Tibial nerve (tissue), 4 donors: ENCODE data around the gene GHDC. TPM values are rescaled to one million over a fixed set of nuclear protein-coding genes. Genes with fewer than 3 reads are reported as not detected.

Source experiments
- DNase-seq, 2 donors: peaks; one replicate each; pipeline ENCODE4 v3.0.0-alpha.2; 2019; ENCODE audit warnings: low spot score in 2 of 2
- H3K27ac ChIP-seq, 4 donors: fragments of 200-600 bp; sonication (generic) in 3 of 4; one replicate each; pipeline ENCODE4 v1.5.1; 2017 to 2019; ENCODE audit warnings: mild to moderate bottlenecking in 1 of 4
- H3K27me3 ChIP-seq, 2 donors: fragments of 200-600 bp; sonication (generic) in 1 of 2; one replicate each; pipeline versions ENCODE4 v1.5.1 to v1.6.0; 2017 to 2019
- H3K36me3 ChIP-seq, 3 donors: fragments of 200-600 bp; sonication (generic); one replicate each; pipeline ENCODE4 v1.5.1; 2018 to 2019
- H3K4me1 ChIP-seq, 4 donors: fragments of 200-600 bp; sonication (generic) in 3 of 4; one replicate each; pipeline ENCODE4 v1.5.1; 2017 to 2019
- H3K4me3 ChIP-seq, 4 donors: fragments of 200-600 bp; sonication (generic) in 3 of 4; one replicate each; pipeline ENCODE4 v1.5.1; 2017 to 2019; ENCODE audit warnings: mild to moderate bottlenecking in 1 of 4, moderate library complexity in 1 of 4
- H3K9me3 ChIP-seq, 4 donors: fragments of 200-600 bp; sonication (generic) in 3 of 4; one replicate each; pipeline ENCODE4 v1.5.1; 2017 to 2019
- CTCF ChIP-seq, 5 experiments: fragments of 200-600 bp in 3 of 5; fragments of 450-650 bp in 2 of 5; sonication (generic) in 3 of 5; IDR thresholded peaks; one replicate each; pipeline ENCODE4 v1.5.1; 2016 to 2019; ENCODE audit warnings: antibody characterized with exemption in 5 of 5, mild to moderate bottlenecking in 3 of 5, moderate library complexity in 2 of 5
- EP300 ChIP-seq, 2 donors: sonication (generic); formaldehyde crosslinking; IDR thresholded peaks; one replicate each; pipeline ENCODE4 v1.6.1; 2017; ENCODE audit warnings: antibody characterized with exemption in 2 of 2, mild to moderate bottlenecking in 1 of 2
- POLR2A ChIP-seq, 2 donors: fragments of 450-650 bp; IDR thresholded peaks; one replicate each; pipeline ENCODE4 v1.6.1; 2017; ENCODE audit warnings: antibody characterized with exemption in 2 of 2, mild to moderate bottlenecking in 2 of 2, moderate library complexity in 2 of 2
- WGBS, 2 donors: methylation state at CpG; one replicate each; pipeline ENCODE4 v1.1.5; 2018; 5-methylcytosine and 5-hydroxymethylcytosine counted together
- total RNA-seq, 4 donors: library from RNA; depleted of rRNA; stranded (reverse); fragments of >200 nt; gene quantifications; one replicate each; pipeline ENCODE4 v1.1.0, GENCODE V29; 2016

The GHDC gene
- total RNA-seq, 4 donors from 2014 or later = 36.4 to 77.9 (median 40.7) TPM

- Histone ChIP-seq H3K4me3 (peak within 1 kb of the TSS; percentile 29 to 61 (median 50)), H3K27me3 (peaks cover 0 to 28% of the 10 kb centered on the region in 2 donors), H3K36me3 (peaks cover 0 to 9% (median 0%) of the 10 kb centered on the region in 3 donors), H3K9me3 (no peaks in the 10 kb centered on the region), H3K27ac (peak within 1 kb of the TSS; percentile 10 to 82 (median 65)), H3K4me1 (peaks cover 0 to 37% (median 24%) of the 10 kb centered on the region in 4 donors)
- DNase-seq = no peak
- WGBS, 2 donors = 79 to 83% methylated on average over 11 of the region's 11 CpGs
- TF ChIP-seq CTCF (IDR thresholded peaks at IDR 0.05) = no peak
- no peak for TF ChIP-seq POLR2A (IDR thresholded peaks at IDR 0.05)
- TF ChIP-seq EP300 (IDR thresholded peaks at IDR 0.05) = no peak
These were observed 9.3 kb downstream of the GHDC start, which contains the start of gene HCRT for GRCh38 chr17:42184713-42185620. Gene HCRT (minus strand): TSS chr17:42185452. CDS start chr17:42185365, 87 bp downstream.

- Histone ChIP-seq H3K9me3 (no peaks in the 10 kb centered on the region), H3K27me3 (peaks cover 0 to 32% of the 10 kb centered on the region in 2 donors), H3K4me1 (peaks cover 0 to 37% (median 24%) of the 10 kb centered on the region in 4 donors), H3K36me3 (no peaks in the 10 kb centered on the region), H3K4me3 (peak overlapping the region; percentile 29 to 61 (median 58)), H3K27ac (peak overlapping the region; percentile 10 to 82 (median 79))
- peak in 1 of 2 donors; percentile 53 for TF ChIP-seq EP300 (IDR thresholded peaks at IDR 0.05)
- peak; percentile 26 to 44 for TF ChIP-seq POLR2A (IDR thresholded peaks at IDR 0.05)
- TF ChIP-seq CTCF (IDR thresholded peaks at IDR 0.05) = peak; percentile 93 to 96 (median 95)
- 5 to 8% methylated on average over 42 to 49 of the region's 83 CpGs for whole genome bisulfite sequencing, 2 donors
- peak; percentile 48 to 53 for DNase-seq
These were observed 10.3 kb downstream of the GHDC start for GRCh38 chr17:42183741-42184711.

GRCh38 chr17:42182927-42183734 is 11.2 kb downstream of the GHDC start:
- 71 to 75% methylated on average over 9 of the region's 9 CpGs for WGBS, 2 donors
- H3K27me3 ChIP-seq = peaks cover 0 to 32% of the 10 kb centered on the region in 2 donors
- H3K4me3 ChIP-seq = peak overlapping the region; percentile 29 to 61 (median 58)
- TF ChIP-seq EP300 (IDR thresholded peaks at IDR 0.05) (no peak), POLR2A (IDR thresholded peaks at IDR 0.05) (no peak), CTCF (IDR thresholded peaks at IDR 0.05) (no peak)
- H3K36me3 ChIP-seq = no peaks in the 10 kb centered on the region
- peaks cover 0 to 37% (median 24%) of the 10 kb centered on the region in 4 donors for H3K4me1 ChIP-seq
- H3K9me3 ChIP-seq = no peaks in the 10 kb centered on the region
- peak overlapping the region in 3 of 4 donors; percentile 76 to 82 (median 82) for H3K27ac ChIP-seq
- no peak for DNase-seq

GRCh38 chr17:42181851-42182207 is 12.5 kb downstream of the GHDC start:
- DNase-seq = no peak
- 81 to 90% methylated on average over 2 of the region's 2 CpGs for WGBS, 2 donors

More at GRCh38 chr17:42181851-42182207, 12.5 kb downstream of the GHDC start:
- peaks cover 0 to 37% (median 24%) of the 10 kb centered on the region in 4 donors for H3K4me1 ChIP-seq
- no peak overlapping the region for H3K4me3 ChIP-seq
- H3K27me3 ChIP-seq = peaks cover 0 to 32% of the 10 kb centered on the region in 2 donors
- H3K27ac ChIP-seq = no peak overlapping the region
- H3K9me3 ChIP-seq = no peaks in the 10 kb centered on the region
- TF ChIP-seq EP300 (IDR thresholded peaks at IDR 0.05) = no peak
- TF ChIP-seq POLR2A (IDR thresholded peaks at IDR 0.05) = no peak
- no peak for TF ChIP-seq CTCF (IDR thresholded peaks at IDR 0.05)
- no peaks in the 10 kb centered on the region for H3K36me3 ChIP-seq
